Measurements from ENCODE around the gene BCL2L12. TPM values are rescaled to one million over a fixed set of nuclear protein-coding genes. Genes with fewer than 3 reads are reported as not detected.
A peak's percentile ranks its signal among the peaks of the same experiment; 100 is the strongest.
"Not testable (repeated sequence)": the region's sequence is repeated elsewhere in the genome, so short reads cannot be mapped to it uniquely, and the experiment has no call there.

Gene BCL2L12, protein sequence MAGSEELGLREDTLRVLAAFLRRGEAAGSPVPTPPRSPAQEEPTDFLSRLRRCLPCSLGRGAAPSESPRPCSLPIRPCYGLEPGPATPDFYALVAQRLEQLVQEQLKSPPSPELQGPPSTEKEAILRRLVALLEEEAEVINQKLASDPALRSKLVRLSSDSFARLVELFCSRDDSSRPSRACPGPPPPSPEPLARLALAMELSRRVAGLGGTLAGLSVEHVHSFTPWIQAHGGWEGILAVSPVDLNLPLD
- 17.0 TPM for total RNA-seq
- long read RNA-seq, transcript BCL2L12-212 (7 exons, 1,854 nt): major isoform, 6 of 8 reads
- long read RNA-seq, partial matches to known transcripts: 0 of 8 reads
- long read RNA-seq, other reads (novel, unspliced or antisense): 1 of 8 reads

DNA sequence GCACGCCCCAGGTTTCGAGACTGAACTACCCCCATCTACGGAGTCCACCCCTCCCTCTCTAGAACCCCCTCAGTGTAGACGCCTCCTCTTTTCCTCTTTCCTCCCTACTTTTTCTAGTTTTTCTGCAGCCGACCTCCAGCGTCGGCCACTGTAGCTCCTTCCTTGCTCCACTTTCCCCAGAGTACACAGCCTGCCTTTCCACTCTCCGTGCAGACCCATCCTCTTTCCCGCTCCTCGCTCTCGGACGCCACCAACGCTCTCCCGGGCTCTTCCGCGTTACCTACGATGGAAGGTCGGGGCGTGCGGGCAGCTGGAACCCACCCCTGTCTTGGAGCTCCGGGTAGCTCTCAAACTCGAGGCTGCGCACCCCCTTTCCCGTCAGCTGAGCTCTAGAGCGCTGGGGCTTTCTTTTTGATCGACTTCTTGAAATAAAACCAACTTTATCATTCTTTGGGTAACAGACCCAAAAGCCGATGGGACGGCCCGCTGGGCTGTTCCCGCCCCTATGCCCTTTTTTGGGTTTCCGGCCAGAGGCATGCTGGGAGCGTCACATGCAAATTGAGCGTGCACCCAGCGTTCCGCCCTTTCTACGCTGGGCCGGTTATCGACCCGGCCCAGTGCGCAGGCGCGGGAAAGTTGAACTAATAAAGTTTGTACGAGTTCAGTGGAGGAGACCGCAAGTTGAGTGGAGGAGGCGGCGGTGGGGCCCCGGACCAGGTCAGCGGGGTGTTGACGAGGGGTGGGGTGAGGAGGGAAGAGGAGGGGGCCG is at the start of gene BCL2L12, which contains the start of gene IRF3:
BCL2L12 (plus strand) TSS at position 583 of the 769 bp plus-strand sequence. CDS start 760 bp downstream, outside the sequence.
IRF3 (minus strand) TSS at position 507 of the 769 bp plus-strand sequence. CDS start 1,019 bp downstream, outside the sequence.
- intact Hi-C loops (cut with DNase I): no loop called here
- H3K27me3 ChIP-seq (ENCODE audit: low read depth): no peaks in the 10 kb centered on the region
- DNase-seq (peak; percentile 98), ATAC-seq (peak; percentile 94)
- peak within 1 kb of the TSS; percentile 99 for H3K4me3 ChIP-seq
- H3K27ac ChIP-seq: peak within 1 kb of the TSS; percentile 89
- H3K9me3 ChIP-seq: no peaks in the 10 kb centered on the region
- H3K4me1 ChIP-seq: peaks cover 23% of the 10 kb centered on the region
- H3K36me3 ChIP-seq: peaks cover 30% of the 10 kb centered on the region
- TF ChIP-seq CTCF (IDR thresholded peaks at IDR 0.05): no peak

DNA sequence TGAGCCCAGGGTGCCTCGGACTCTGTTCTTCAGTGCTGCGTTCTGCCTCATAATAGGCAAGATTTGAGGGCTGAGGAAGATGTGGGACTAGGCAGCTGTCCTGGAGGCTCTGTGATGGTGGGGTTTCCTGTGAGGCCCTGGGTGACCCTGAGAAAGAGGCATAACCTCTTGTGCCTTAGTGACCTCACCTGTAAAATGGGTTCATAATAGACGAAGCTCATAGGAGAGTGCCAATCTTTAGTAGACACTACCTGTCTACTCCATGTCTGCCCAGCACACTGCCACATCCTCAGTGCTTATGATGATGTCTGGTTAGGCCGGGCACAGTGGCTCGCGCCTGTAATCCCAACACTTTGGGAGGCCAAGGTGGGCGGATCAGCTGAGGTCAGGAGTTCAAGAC is 49.2 kb upstream of the BCL2L12 start:
- DNase-seq (no peak), ATAC-seq (no peak)
- intact Hi-C loops (cut with DNase I): no loop called here
- H3K4me3 ChIP-seq: no peak overlapping the region
- peaks cover 62% of the 10 kb centered on the region for H3K36me3 ChIP-seq
- H3K9me3 ChIP-seq: no peaks in the 10 kb centered on the region
- no peaks in the 10 kb centered on the region for H3K27me3 ChIP-seq (ENCODE audit: low read depth)
- H3K4me1 ChIP-seq: peaks cover 11% of the 10 kb centered on the region
- no peak overlapping the region for H3K27ac ChIP-seq
- no peak for TF ChIP-seq CTCF (IDR thresholded peaks at IDR 0.05)

GRCh38 chr19:49616945-49617344 is 48.8 kb upstream of the BCL2L12 start:
- H3K9me3 ChIP-seq: no peaks in the 10 kb centered on the region
- no peak overlapping the region for H3K4me3 ChIP-seq
- H3K36me3 ChIP-seq: peaks cover 66% of the 10 kb centered on the region
- intact Hi-C loops (cut with DNase I): no loop called here
- TF ChIP-seq CTCF (IDR thresholded peaks at IDR 0.05): no peak
- DNase-seq (no peak), ATAC-seq (no peak)
- peaks cover 11% of the 10 kb centered on the region for H3K4me1 ChIP-seq
- H3K27me3 ChIP-seq (ENCODE audit: low read depth): no peaks in the 10 kb centered on the region
- no peak overlapping the region for H3K27ac ChIP-seq

- H3K9me3 ChIP-seq; H3K4me1 ChIP-seq; ATAC-seq; H3K27me3 ChIP-seq (ENCODE audit: low read depth); intact Hi-C loops (cut with DNase I); H3K27ac ChIP-seq; H3K4me3 ChIP-seq; DNase-seq: not testable (repeated sequence)
- H3K36me3 ChIP-seq: peaks cover 72% of the 10 kb centered on the region
Measured at GRCh38 chr19:49617860-49618259, 47.9 kb upstream of the BCL2L12 start.

GRCh38 chr19:49624967-49625910 is 40.5 kb upstream of the BCL2L12 start:
- ATAC-seq: peak in 1 of 2 donors; percentile 22

More at GRCh38 chr19:49624967-49625910, 40.5 kb upstream of the BCL2L12 start:
- Histone ChIP-seq H3K27me3 (ENCODE audit: low read depth) (no peaks in the 10 kb centered on the region), H3K4me3 (no peak overlapping the region), H3K27ac (no peak overlapping the region), H3K9me3 (no peaks in the 10 kb centered on the region), H3K36me3 (peaks cover 43% of the 10 kb centered on the region), H3K4me1 (no peaks in the 10 kb centered on the region)
- intact Hi-C loops (cut with DNase I): no loop called here
- DNase-seq: no peak
- no peak for TF ChIP-seq CTCF (IDR thresholded peaks at IDR 0.05)

Measured in lower lobe of right lung (tissue), 2 donors.